ENCODE data around the gene DCST2.
A peak's percentile ranks its signal among the peaks of the same experiment; 100 is the strongest.

DCST2 gene

GRCh38 chr1:155017946-155018316 is 15.7 kb downstream of the DCST2 start:
- Histone ChIP-seq H3K4me2 (ENCODE audit: low read depth, low read length, poor library complexity, severe bottlenecking) (peak overlapping the region; percentile 85), H3K36me3 (ENCODE audit: insufficient read depth, low read length) (no peaks in the 10 kb centered on the region), H2AFZ (ENCODE audit: low read length) (peak overlapping the region; percentile 36; the same call in 1 of the 2 replicates), H3K4me1 (ENCODE audit: insufficient read depth, low read length, poor library complexity, severe bottlenecking) (peaks cover 20% of the 10 kb centered on the region), H3K79me2 (ENCODE audit: insufficient read depth, low read length) (no peaks in the 10 kb centered on the region), H3K4me3 (ENCODE audit: low read length, poor library complexity, severe bottlenecking) (peak overlapping the region; percentile 59), H4K20me1 (ENCODE audit: insufficient read depth, low read length, poor library complexity, severe bottlenecking) (no peaks in the 10 kb centered on the region), H3K9me3 (ENCODE audit: insufficient read depth, low read depth, low read length) (no peaks in the 10 kb centered on the region), H3K9ac (ENCODE audit: low read depth, low read length, poor library complexity, severe bottlenecking) (peak overlapping the region; percentile 60), H3K9me2 (replicated peaks; ENCODE audit: low read depth, low read length) (no peaks in the 10 kb centered on the region), H3K27me3 (ENCODE audit: insufficient read depth, low read length, poor library complexity, severe bottlenecking) (no peaks in the 10 kb centered on the region), H3F3A (ENCODE audit: low read depth) (no peaks in the 10 kb centered on the region)
- TF ChIP-seq EZH2phosphoT487 (IDR thresholded peaks at IDR 0.05; ENCODE audit: borderline replicate concordance) (no peak), CTCF (conservative IDR thresholded peaks at IDR 0.05; ENCODE audit: low read length) (no peak)

GRCh38 chr1:155017041-155017945 is 16.3 kb downstream of the DCST2 start:
- H2AFZ ChIP-seq (ENCODE audit: low read length) = peak overlapping the region; percentile 36; the same call in 1 of the 2 replicates
- no peaks in the 10 kb centered on the region for H3K9me2 ChIP-seq (replicated peaks; ENCODE audit: low read depth, low read length)
- no peaks in the 10 kb centered on the region for H3K36me3 ChIP-seq (ENCODE audit: insufficient read depth, low read length)

GRCh38 chr1:155016231-155016831 is 17.2 kb downstream of the DCST2 start:
- Histone ChIP-seq H2AFZ (ENCODE audit: low read length) (no peak overlapping the region), H3K4me2 (ENCODE audit: low read depth, low read length, poor library complexity, severe bottlenecking) (no peak overlapping the region), H4K20me1 (ENCODE audit: insufficient read depth, low read length, poor library complexity, severe bottlenecking) (no peaks in the 10 kb centered on the region), H3K4me3 (ENCODE audit: low read length, poor library complexity, severe bottlenecking) (no peak overlapping the region), H3K9ac (ENCODE audit: low read depth, low read length, poor library complexity, severe bottlenecking) (no peak overlapping the region), H3K27me3 (ENCODE audit: insufficient read depth, low read length, poor library complexity, severe bottlenecking) (no peaks in the 10 kb centered on the region), H3K79me2 (ENCODE audit: insufficient read depth, low read length) (no peaks in the 10 kb centered on the region), H3F3A (ENCODE audit: low read depth) (no peaks in the 10 kb centered on the region), H3K4me1 (ENCODE audit: insufficient read depth, low read length, poor library complexity, severe bottlenecking) (peaks cover 34% of the 10 kb centered on the region), H3K9me3 (ENCODE audit: insufficient read depth, low read depth, low read length) (no peaks in the 10 kb centered on the region), H3K9me2 (replicated peaks; ENCODE audit: low read depth, low read length) (no peaks in the 10 kb centered on the region), H3K36me3 (ENCODE audit: insufficient read depth, low read length) (no peaks in the 10 kb centered on the region)
- TF ChIP-seq EZH2phosphoT487 (IDR thresholded peaks at IDR 0.05; ENCODE audit: borderline replicate concordance) = no peak
- no peak for TF ChIP-seq CTCF (conservative IDR thresholded peaks at IDR 0.05; ENCODE audit: low read length)

More at GRCh38 chr1:155017041-155017945, 16.3 kb downstream of the DCST2 start:
- Histone ChIP-seq H3K4me2 (ENCODE audit: low read depth, low read length, poor library complexity, severe bottlenecking) (peak overlapping the region; percentile 85), H3K4me1 (ENCODE audit: insufficient read depth, low read length, poor library complexity, severe bottlenecking) (peaks cover 27% of the 10 kb centered on the region), H3K27me3 (ENCODE audit: insufficient read depth, low read length, poor library complexity, severe bottlenecking) (no peaks in the 10 kb centered on the region), H3K4me3 (ENCODE audit: low read length, poor library complexity, severe bottlenecking) (peak overlapping the region; percentile 59), H3K9me3 (ENCODE audit: insufficient read depth, low read depth, low read length) (no peaks in the 10 kb centered on the region), H3K9ac (ENCODE audit: low read depth, low read length, poor library complexity, severe bottlenecking) (peak overlapping the region; percentile 60), H3F3A (ENCODE audit: low read depth) (no peaks in the 10 kb centered on the region), H3K79me2 (ENCODE audit: insufficient read depth, low read length) (no peaks in the 10 kb centered on the region), H4K20me1 (ENCODE audit: insufficient read depth, low read length, poor library complexity, severe bottlenecking) (no peaks in the 10 kb centered on the region)
- no peak for TF ChIP-seq EZH2phosphoT487 (IDR thresholded peaks at IDR 0.05; ENCODE audit: borderline replicate concordance)
- TF ChIP-seq CTCF (conservative IDR thresholded peaks at IDR 0.05; ENCODE audit: low read length) = peak; percentile 100
